HG03575 (cell line): ENCODE data around the gene PATJ.
A peak's percentile ranks its signal among the peaks of the same experiment; 100 is the strongest.
"Not testable (repeated sequence)": the region's sequence is repeated elsewhere in the genome, so short reads cannot be mapped to it uniquely, and the experiment has no call there.

Source experiments
- ATAC-seq: cut with Tn5 transposase; IDR thresholded peaks from one replicate; pipeline ENCODE4 v1.9.1; 2021; ENCODE audit not compliant: unreplicated experiment, insufficient number of reproducible peaks, low FRiP score; ENCODE audit errors: extremely low read depth

The PATJ gene

GRCh38 chr1:61741711-61742619 lies at the start of gene PATJ:
PATJ (plus strand) TSS chr1:61742480; CDS start chr1:61762893, 20,413 bp downstream.
- ATAC-seq: no peak

GRCh38 chr1:61699911-61700851 lies 42.1 kb upstream of the PATJ start:
- ATAC-seq: no peak

GRCh38 chr1:61708953-61709907 lies 33.0 kb upstream of the PATJ start:
- ATAC-seq: no peak

- no peak for ATAC-seq
These were observed 32.4 kb upstream of the PATJ start for GRCh38 chr1:61709908-61710289.

- ATAC-seq: not testable (repeated sequence)
These were observed 31.0 kb upstream of the PATJ start for GRCh38 chr1:61711257-61711656.

GRCh38 chr1:61711969-61712368 lies 30.3 kb upstream of the PATJ start:
- ATAC-seq: no peak

- not testable (repeated sequence) for ATAC-seq
These were observed 23.1 kb upstream of the PATJ start for GRCh38 chr1:61718996-61719663.

GRCh38 chr1:61724506-61724812 lies 17.8 kb upstream of the PATJ start:
- no peak for ATAC-seq

GRCh38 chr1:61724813-61725694 lies 17.2 kb upstream of the PATJ start, which contains the start of gene TM2D1:
TM2D1 (minus strand) TSS chr1:61725141; CDS start chr1:61725120, 21 bp downstream.
- ATAC-seq: peak; percentile 96

GRCh38 chr1:61727544-61727943 lies 14.7 kb upstream of the PATJ start:
- no peak for ATAC-seq

- ATAC-seq: not testable (repeated sequence)
These were observed 11.6 kb upstream of the PATJ start for GRCh38 chr1:61730679-61731078.

- no peak for ATAC-seq
These were observed 9.6 kb upstream of the PATJ start for GRCh38 chr1:61732726-61733125.

GRCh38 chr1:61740751-61741700 lies 1.3 kb upstream of the PATJ start:
- no peak for ATAC-seq

- ATAC-seq: no peak
These were observed 545 bp downstream of the PATJ start for GRCh38 chr1:61742620-61743430.

- no peak for ATAC-seq
These were observed 1.1 kb downstream of the PATJ start for GRCh38 chr1:61743431-61743705.
